ENCODE data around the gene RPAP2. TPM values are rescaled to one million over a fixed set of nuclear protein-coding genes. Genes with fewer than 3 reads are reported as not detected.

Gene RPAP2
- total and polyA plus RNA-seq, 2 donors (not counting 3 experiments of a cell fraction or from before 2014, with no cell fraction given) = 4.3 to 24.9 TPM

- DNase-seq (ENCODE audit: low read depth, low spot score) (no peak), FAIRE-seq (no peak)
- Histone ChIP-seq H3K9me1 (replicated peaks; ENCODE audit: control insufficient read depth, extremely low read depth, insufficient read depth, low read length) (no peaks in the 10 kb centered on the region), H3K27ac (ENCODE audit: insufficient read depth, low read depth, low read length) (no peak overlapping the region), H3K27me3 (ENCODE audit: control insufficient read depth in 2 of 2, insufficient read depth in 2 of 2, low read length in 2 of 2) (peaks cover 0 to 5% of the 10 kb centered on the region in 2 experiments), H3K36me3 (ENCODE audit: control insufficient read depth in 2 of 2, extremely low read depth in 1 of 2, insufficient read depth in 2 of 2, low read length in 2 of 2) (no peaks in the 10 kb centered on the region), H3K79me2 (ENCODE audit: control insufficient read depth, insufficient read depth, low read length) (no peaks in the 10 kb centered on the region), H3K4me2 (ENCODE audit: insufficient read depth, low read length) (no peak overlapping the region), H3K4me3 (replicated peaks in 1 of 3; ENCODE audit: insufficient read depth in 1 of 3, low read depth in 1 of 3, low read length in 3 of 3) (no peak overlapping the region), H3K4me1 (ENCODE audit: control insufficient read depth, extremely low read depth, insufficient read depth, low read length) (peaks cover 7% of the 10 kb centered on the region), H4K20me1 (replicated peaks; ENCODE audit: control insufficient read depth, extremely low read depth, insufficient read depth, low read length) (no peaks in the 10 kb centered on the region), H3K9me3 (replicated peaks; ENCODE audit: control insufficient read depth, insufficient read depth, low read length) (no peaks in the 10 kb centered on the region), H2AFZ (ENCODE audit: low read depth, low read length) (no peak overlapping the region), H3K9ac (replicated peaks; ENCODE audit: extremely low read depth, insufficient read depth, low read length) (no peak overlapping the region)
- dilution Hi-C loops (cut with MboI; ENCODE audit: extremely low pct_ligation_motif_present, low sequenced_read_pairs) = no loop called here
- BruUV-seq (replicated peaks) = no TSS peak
- TF ChIP-seq MAX (IDR thresholded peaks at IDR 0.05; ENCODE audit: insufficient read depth, insufficient read length) (no peak), FOS (IDR thresholded peaks at IDR 0.05; ENCODE audit: borderline replicate concordance, insufficient read depth, low read length) (no peak), CTCF (IDR thresholded peaks at IDR 0.05; ENCODE audit: extremely low read depth in 1 of 2, insufficient read depth in 1 of 2, low read depth in 1 of 2, low read length in 2 of 2) (no peak), JUN (IDR thresholded peaks at IDR 0.05; ENCODE audit: borderline replicate concordance, insufficient read depth, insufficient read length, low read depth) (no peak), MYC (IDR thresholded peaks at IDR 0.05; ENCODE audit: low read depth, low read length) (no peak), GATA2 (IDR thresholded peaks at IDR 0.05; ENCODE audit: insufficient read depth, insufficient read length, low read depth, low read length) (no peak), POLR2A (IDR thresholded peaks at IDR 0.05; ENCODE audit: low read depth, low read length) (no peak), EZH2 (IDR thresholded peaks at IDR 0.05; ENCODE audit: borderline replicate concordance, low read depth, low read length, severe bottlenecking) (no peak), POLR2AphosphoS5 (IDR thresholded peaks at IDR 0.05; ENCODE audit: insufficient read depth, low read depth, low read length) (no peak)
- ChIA-PET CTCF (interaction anchor here (0.8 to 1.5 kb wide), 4 partner anchors 9 to 376 kb away, joined by 3 to 5 read pairs (median 4); no protein-coding TSS in a partner anchor), POLR2A (no interaction called here)
- intact Hi-C loops (cut with micrococcal nuclease) = no loop called here
Observed at GRCh38 chr1:92442351-92442750, 143.5 kb downstream of the RPAP2 start.

Data from endothelial cell of umbilical vein (primary cell).